K562 (cell line): Measurements from ENCODE around the gene NACC1. TPM values are rescaled to one million over a fixed set of nuclear protein-coding genes. Genes with fewer than 3 reads are reported as not detected.

ENCODE experiments used
- ATAC-seq: fragments of 200-7000 bp; cut with Tn5 transposase; 3 replicates; pipeline ENCODE4 v1.9.1; 2020; ENCODE audit warnings: moderate library complexity
- BruUV-seq: library from RNA; stranded (reverse); fragments of 400-500 nt; replicated peaks from 2 replicates; lab custom pipeline; 2021; lab: Mats Ljungman, UMichigan
- CTCF ChIA-PET: fragments of 300-600 bp; formaldehyde crosslinking; extraction: SDS; loops from one replicate; lab custom pipeline; 2021; ENCODE audit warnings: low intra/inter-chr PET ratio; lab: Yijun Ruan, JAX
- POLR2A ChIA-PET: fragments of 300-600, 350-650 bp; sonication (Branson Sonifier 250); formaldehyde crosslinking; extraction: SDS; loops from one replicate; lab custom pipeline; 2021; ENCODE audit warnings: antibody characterized with exemption, inconsistent platforms; lab: Yijun Ruan, JAX
- DNase-seq, 4 experiments: peaks; one replicate each; pipeline versions ENCODE4 v3.0.0 to v3.0.0-alpha.2; 2011 to 2018; ENCODE audit warnings: low spot score in 3 of 4, mixed read lengths in 3 of 4; ENCODE audit errors: extremely low read depth in 1 of 4
- FAIRE-seq: peaks from 2 replicates; lab custom pipeline; 2011; peaks lifted over from hg19 to GRCh38; lab: Jason Lieb, UNC
- H2AFZ ChIP-seq: 2 replicates; pipeline ENCODE4 v1.6.0; 2011; ENCODE audit warnings: low read depth, low read length, control low read depth, inconsistent platforms
- H3K27ac ChIP-seq: fragments of 200-600 bp; 3 replicates; pipeline ENCODE4 v1.8.0; 2011; ENCODE audit warnings: low read depth, mild to moderate bottlenecking, control low read depth, inconsistent platforms, low read length, moderate library complexity, mixed read lengths; ENCODE audit errors: extremely low read depth
- H3K27me3 ChIP-seq, 2 experiments: fragments of 300-600 bp in 1 of 2; 2 replicates in 1 of 2; 3 replicates in 1 of 2; pipeline versions ENCODE4 v1.6.0 to v1.8.0; 2011; ENCODE audit warnings: inconsistent platforms in 2 of 2, low read length in 2 of 2, mild to moderate bottlenecking in 1 of 2, mixed read lengths in 1 of 2, moderate library complexity in 1 of 2; ENCODE audit not compliant: control insufficient read depth in 2 of 2, insufficient read depth in 2 of 2
- H3K36me3 ChIP-seq: fragments of 300-600 bp; 3 replicates; pipeline ENCODE4 v1.8.0; 2011; ENCODE audit warnings: mild to moderate bottlenecking, low read length, inconsistent platforms; ENCODE audit not compliant: control insufficient read depth, insufficient read depth
- H3K4me1 ChIP-seq, 2 experiments: fragments of 200-600 bp in 1 of 2; replicated peaks in 1 of 2; 2 replicates in 1 of 2; 3 replicates in 1 of 2; pipeline versions ENCODE4 v1.5.1 to v1.8.0; 2011; ENCODE audit warnings: inconsistent platforms in 2 of 2, low read length in 2 of 2, mild to moderate bottlenecking in 1 of 2, mixed read lengths in 1 of 2, moderate library complexity in 1 of 2; ENCODE audit not compliant: control insufficient read depth in 2 of 2, insufficient read depth in 2 of 2
- H3K4me2 ChIP-seq: 2 replicates; pipeline ENCODE4 v1.6.1; 2011; ENCODE audit warnings: low read length, control low read depth, inconsistent platforms, mixed read lengths; ENCODE audit not compliant: insufficient read depth
- H3K4me3 ChIP-seq: fragments of 200-600 bp; sonication (generic), shearing (Covaris generic); 2 replicates; pipeline ENCODE4 v1.5.1; 2016; ENCODE audit warnings: control low read depth, inconsistent platforms
- H3K79me2 ChIP-seq: fragments of 200-600 bp; 3 replicates; pipeline ENCODE4 v1.8.0; 2011; ENCODE audit warnings: low read length, inconsistent platforms; ENCODE audit not compliant: control insufficient read depth, insufficient read depth
- H3K9ac ChIP-seq, 2 experiments: 2 replicates each; pipeline versions ENCODE4 v1.6.0 to v1.6.1; 2011; ENCODE audit warnings: low read depth in 2 of 2, low read length in 2 of 2, control low read depth in 1 of 2, inconsistent platforms in 1 of 2, mild to moderate bottlenecking in 1 of 2, mixed read lengths in 1 of 2; ENCODE audit not compliant: insufficient read depth in 1 of 2
- H3K9me1 ChIP-seq: one replicate; pipeline ENCODE4 v1.6.0; 2011; ENCODE audit warnings: inconsistent platforms, mild to moderate bottlenecking, low read length, moderate library complexity; ENCODE audit not compliant: control insufficient read depth, insufficient read depth
- H3K9me3 ChIP-seq: replicated peaks from 2 replicates; pipeline ENCODE4 v1.5.1; 2011; ENCODE audit warnings: low read depth, low read length, inconsistent platforms; ENCODE audit not compliant: control insufficient read depth, insufficient read depth
- H4K20me1 ChIP-seq: replicated peaks from 2 replicates; pipeline ENCODE4 v1.6.1; 2011; ENCODE audit warnings: low read length, inconsistent platforms, mixed read lengths; ENCODE audit not compliant: control insufficient read depth, insufficient read depth
- ATF1 ChIP-seq, 2 experiments: fragments of 450-650 bp in 1 of 2; IDR thresholded peaks; 2 replicates each; pipeline ENCODE4 v1.6.1; 2016; ENCODE audit warnings: missing compliant biosample characterization in 1 of 2, missing genetic modification characterization in 1 of 2
- BDP1 ChIP-seq: IDR thresholded peaks from 3 replicates; pipeline ENCODE4 v1.6.1; 2011; ENCODE audit not compliant: insufficient read length, insufficient read depth
- NR0B1 ChIP-seq: fragments of 450-650 bp; IDR thresholded peaks from one replicate; pipeline ENCODE4 v1.6.1; 2018; ENCODE audit warnings: mild to moderate bottlenecking, moderate library complexity; ENCODE audit not compliant: partially characterized antibody
- PHF8 ChIP-seq: fragments of 200-600 bp; sonication (generic); IDR thresholded peaks from 2 replicates; pipeline ENCODE4 v1.6.1; 2012; ENCODE audit warnings: mixed run types, mild to moderate bottlenecking, inconsistent platforms, low read length, moderate library complexity, borderline replicate concordance
- SMARCB1 ChIP-seq: IDR thresholded peaks from 2 replicates; pipeline ENCODE4 v1.6.1; 2011; ENCODE audit warnings: improper control_type of control experiment, low read depth; ENCODE audit not compliant: insufficient read length
- SRSF9 ChIP-seq: fragments of 200-400 bp; formaldehyde crosslinking; IDR thresholded peaks from 2 replicates; pipeline ENCODE4 v1.6.1; 2017; ENCODE audit warnings: low read depth, low read length, borderline replicate concordance
- THAP12 ChIP-seq: fragments of 250-450 bp; sonication (Bioruptor Pico); IDR thresholded peaks from 2 replicates; pipeline ENCODE4 v1.9.0; 2021; ENCODE audit warnings: mild to moderate bottlenecking, inconsistent platforms
- USF1 ChIP-seq: sonication (generic); formaldehyde crosslinking; IDR thresholded peaks from 2 replicates; pipeline ENCODE4 v1.9.0; 2022; ENCODE audit warnings: mild to moderate bottlenecking, missing genetic modification reagents
- ZNF347 ChIP-seq: fragments of 450-650 bp; formaldehyde crosslinking; IDR thresholded peaks from 2 replicates; pipeline ENCODE4 v1.4.0; 2020; ENCODE audit warnings: low read depth, mild to moderate bottlenecking, moderate library complexity
- ZNF551 ChIP-seq: fragments of 250-450 bp; sonication (Bioruptor Pico); IDR thresholded peaks from 2 replicates; pipeline ENCODE4 v1.5.0; 2021; ENCODE audit warnings: mild to moderate bottlenecking, moderate library complexity
- ZNF764 ChIP-seq: fragments of 250-450 bp; sonication (Bioruptor Pico); IDR thresholded peaks from 2 replicates; pipeline ENCODE4 v1.4.0; 2020; ENCODE audit warnings: low read depth, mild to moderate bottlenecking, moderate library complexity
- WGBS: fragments of 100-300 bp; shearing (Covaris generic); methylation state at CpG from one replicate; pipeline ENCODE4 v1.1.6; 2016; ENCODE audit warnings: low coverage, mixed read lengths; ENCODE audit not compliant: insufficient coverage; ENCODE audit errors: missing lambda C conversion rate; 5-methylcytosine and 5-hydroxymethylcytosine counted together
- in situ Hi-C: fragments of 300-500 bp; cut with MboI; formaldehyde crosslinking; loops from 4 replicates; pipeline ENCODE4 v1.15.0; 2018; ENCODE audit warnings: inconsistent platforms, mixed read lengths
- intact Hi-C: fragments of 100-400 bp; cut with micrococcal nuclease; formaldehyde crosslinking; loops from 2 replicates; pipeline ENCODE4 v1.14.2; 2022
- polyA plus RNA-seq, 8 experiments: library from polyadenylated mRNA; depleted of rRNA in 4 of 8; stranded (reverse) in 5 of 8; unstranded in 3 of 8; fragments of >200 nt; fragmentation: Nextera tagmentation in 2 of 8; fragmentation: Illumina TruSeq in 1 of 8; extraction: Ambion mirVana in 2 of 8; extraction: Trizol in 1 of 8; gene quantifications; 2 replicates each; pipeline versions ENCODE4 v1.2.1 to v1.2.3, GENCODE V29; 2011 to 2014; ENCODE audit warnings: inconsistent platforms in 1 of 8, missing spikeins in 1 of 8
- total RNA-seq, 7 experiments: library from RNA; depleted of rRNA in 6 of 7; stranded (reverse); fragments of >200 nt in 6 of 7; fragmentation: Illumina TruSeq in 2 of 7; extraction: Trizol in 2 of 7; gene quantifications; 2 replicates each; pipeline versions ENCODE4 v1.2.1 to v1.2.3, GENCODE V29; 2011 to 2021; ENCODE audit warnings: low replicate concordance in 1 of 7
- TF ChIP-seq, protein P1 (sequence below): fragments of 250-450 bp; sonication (Bioruptor Pico); IDR thresholded peaks from 2 replicates; pipeline ENCODE4 v1.4.0; 2020; ENCODE audit warnings: mild to moderate bottlenecking, moderate library complexity
- TF ChIP-seq, protein P2 (sequence below): sonication (generic); formaldehyde crosslinking; IDR thresholded peaks from 2 replicates; pipeline ENCODE4 v1.8.0; 2023; ENCODE audit warnings: mild to moderate bottlenecking, missing genetic modification reagents

NACC1 gene
- total and polyA plus RNA-seq, 9 of the 15 experiments (the other 6 are each of a cell fraction or from before 2014, with no cell fraction given): 0.04 to 96.6 (median 25.8) TPM

DNA sequence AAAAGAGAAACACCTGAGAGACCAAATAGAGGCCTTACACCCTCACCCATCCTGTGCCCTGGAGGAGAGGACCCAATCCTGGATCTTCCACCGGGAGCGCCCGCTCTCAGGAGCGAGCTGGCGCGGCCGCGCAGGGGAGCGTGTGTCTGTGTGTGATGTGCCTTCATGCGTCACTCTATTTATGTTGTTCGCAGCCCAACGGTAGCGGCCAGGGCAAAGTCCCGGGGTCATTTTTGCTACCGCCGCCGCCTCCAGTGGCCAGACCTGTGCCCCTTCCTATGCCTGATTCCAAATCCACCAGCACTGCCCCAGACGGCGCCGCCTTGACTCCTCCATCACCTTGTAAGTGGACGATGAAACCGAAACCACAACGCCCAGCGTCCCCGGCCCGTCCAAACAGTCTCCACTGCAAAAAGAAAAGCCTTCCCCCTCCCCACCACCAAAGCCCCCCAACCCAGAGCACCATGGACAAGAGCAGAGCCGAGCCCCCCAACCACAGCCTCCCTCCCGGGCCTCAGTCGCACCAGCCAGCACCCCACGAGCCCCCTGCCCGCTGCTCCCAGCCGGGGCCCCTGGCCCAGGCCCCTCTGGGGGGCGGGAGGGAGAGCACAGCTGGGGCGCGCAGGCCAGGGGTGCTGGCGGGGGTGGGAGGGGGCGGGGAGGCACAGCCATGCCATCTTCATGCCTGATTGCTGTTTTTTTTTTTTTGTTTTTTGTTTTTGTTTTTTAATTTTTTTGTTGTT lies 30.1 kb upstream of the NACC1 start:
- no peak for FAIRE-seq
- no peak overlapping the region for H2AFZ ChIP-seq
- BruUV-seq: no TSS peak

More for the DNA sequence above, 30.1 kb upstream of the NACC1 start:
- peaks cover 0 to 47% of the 10 kb centered on the region in 2 experiments; a peak in 4 of 5 replicates for H3K4me1 ChIP-seq
- H3K79me2 ChIP-seq: no peaks in the 10 kb centered on the region
- ChIA-PET CTCF (no interaction called here), POLR2A (interaction anchor here (0.6 kb wide), 1 partner anchor 149 kb away, joined by 3 read pairs; no protein-coding TSS in a partner anchor)
- in situ Hi-C loops (no loop called here), intact Hi-C loops (no loop called here)
- no peak overlapping the region for H3K27ac ChIP-seq
- DNase-seq (no peak), ATAC-seq (no peak)
- WGBS: 87% methylated on average over 31 of the region's 37 CpGs
- H4K20me1 ChIP-seq: no peaks in the 10 kb centered on the region
- peaks cover 10% of the 10 kb centered on the region; the same call in 1 of the 3 replicates for H3K36me3 ChIP-seq
- H3K27me3 ChIP-seq: no peaks in the 10 kb centered on the region
- H3K9me1 ChIP-seq: no peaks in the 10 kb centered on the region
- H3K4me2 ChIP-seq: no peak overlapping the region
- H3K4me3 ChIP-seq: no peak overlapping the region
- TF ChIP-seq THAP12 (CRISPR knock-in tag) (no peak), ATF1 (CRISPR knock-in tag; IDR thresholded peaks at IDR 0.05) (no peak), ATF1 (tag; IDR thresholded peaks at IDR 0.05) (no peak), SMARCB1 (no peak), ZNF764 (CRISPR knock-in tag) (no peak), SRSF9 (no peak), ZNF347 (CRISPR knock-in tag) (no peak), PHF8 (no peak), BDP1 (no peak), USF1 (CRISPR knock-in tag) (no peak), NR0B1 (no peak), ZNF551 (no peak)
- TF ChIP-seq, protein P1, sequence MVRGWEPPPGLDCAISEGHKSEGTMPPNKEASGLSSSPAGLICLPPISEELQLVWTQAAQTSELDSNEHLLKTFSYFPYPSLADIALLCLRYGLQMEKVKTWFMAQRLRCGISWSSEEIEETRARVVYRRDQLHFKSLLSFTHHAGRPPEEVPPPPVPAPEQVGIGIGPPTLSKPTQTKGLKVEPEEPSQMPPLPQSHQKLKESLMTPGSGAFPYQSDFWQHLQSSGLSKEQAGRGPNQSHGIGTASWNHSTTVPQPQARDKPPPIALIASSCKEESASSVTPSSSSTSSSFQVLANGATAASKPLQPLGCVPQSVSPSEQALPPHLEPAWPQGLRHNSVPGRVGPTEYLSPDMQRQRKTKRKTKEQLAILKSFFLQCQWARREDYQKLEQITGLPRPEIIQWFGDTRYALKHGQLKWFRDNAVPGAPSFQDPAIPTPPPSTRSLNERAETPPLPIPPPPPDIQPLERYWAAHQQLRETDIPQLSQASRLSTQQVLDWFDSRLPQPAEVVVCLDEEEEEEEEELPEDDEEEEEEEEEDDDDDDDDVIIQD (CRISPR knock-in tag): no peak
- TF ChIP-seq, protein P2, sequence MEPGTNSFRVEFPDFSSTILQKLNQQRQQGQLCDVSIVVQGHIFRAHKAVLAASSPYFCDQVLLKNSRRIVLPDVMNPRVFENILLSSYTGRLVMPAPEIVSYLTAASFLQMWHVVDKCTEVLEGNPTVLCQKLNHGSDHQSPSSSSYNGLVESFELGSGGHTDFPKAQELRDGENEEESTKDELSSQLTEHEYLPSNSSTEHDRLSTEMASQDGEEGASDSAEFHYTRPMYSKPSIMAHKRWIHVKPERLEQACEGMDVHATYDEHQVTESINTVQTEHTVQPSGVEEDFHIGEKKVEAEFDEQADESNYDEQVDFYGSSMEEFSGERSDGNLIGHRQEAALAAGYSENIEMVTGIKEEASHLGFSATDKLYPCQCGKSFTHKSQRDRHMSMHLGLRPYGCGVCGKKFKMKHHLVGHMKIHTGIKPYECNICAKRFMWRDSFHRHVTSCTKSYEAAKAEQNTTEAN: no peak
- no peaks in the 10 kb centered on the region for H3K9me3 ChIP-seq
- H3K9ac ChIP-seq: no peak overlapping the region
